NCI-H2171 (cell line): ENCODE data around the gene PHC2.

Experiments
- DNase-seq: peaks from one replicate; lab custom pipeline; 2025; lab: John Stamatoyannopoulos, UW

Gene PHC2

DNA sequence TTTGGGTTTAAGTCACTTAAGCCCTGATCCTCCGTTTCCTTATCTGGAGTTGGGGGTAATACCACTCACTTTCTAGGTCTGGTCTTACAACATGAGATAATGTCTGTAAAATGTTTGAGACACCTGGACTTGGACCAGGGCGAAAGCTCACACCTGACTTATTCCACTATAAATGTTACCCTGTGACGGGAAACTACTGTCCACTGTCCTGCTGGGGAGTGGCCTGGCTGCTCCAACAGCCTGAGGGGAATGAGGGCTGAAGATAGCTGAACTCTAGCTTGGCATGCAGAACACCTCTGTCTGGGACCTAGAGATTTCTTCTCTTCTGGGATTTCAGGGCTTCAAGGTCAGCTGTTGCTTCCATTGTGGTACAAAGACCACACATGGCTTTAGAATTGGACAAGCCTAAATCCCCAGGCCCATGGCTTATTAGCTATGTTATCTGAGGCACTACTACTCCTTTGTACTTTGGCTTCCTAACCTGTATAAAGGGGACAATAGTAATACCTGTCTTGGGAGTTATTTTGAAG is 100.5 kb downstream of the PHC2 start:
- no peak for DNase-seq

DNA sequence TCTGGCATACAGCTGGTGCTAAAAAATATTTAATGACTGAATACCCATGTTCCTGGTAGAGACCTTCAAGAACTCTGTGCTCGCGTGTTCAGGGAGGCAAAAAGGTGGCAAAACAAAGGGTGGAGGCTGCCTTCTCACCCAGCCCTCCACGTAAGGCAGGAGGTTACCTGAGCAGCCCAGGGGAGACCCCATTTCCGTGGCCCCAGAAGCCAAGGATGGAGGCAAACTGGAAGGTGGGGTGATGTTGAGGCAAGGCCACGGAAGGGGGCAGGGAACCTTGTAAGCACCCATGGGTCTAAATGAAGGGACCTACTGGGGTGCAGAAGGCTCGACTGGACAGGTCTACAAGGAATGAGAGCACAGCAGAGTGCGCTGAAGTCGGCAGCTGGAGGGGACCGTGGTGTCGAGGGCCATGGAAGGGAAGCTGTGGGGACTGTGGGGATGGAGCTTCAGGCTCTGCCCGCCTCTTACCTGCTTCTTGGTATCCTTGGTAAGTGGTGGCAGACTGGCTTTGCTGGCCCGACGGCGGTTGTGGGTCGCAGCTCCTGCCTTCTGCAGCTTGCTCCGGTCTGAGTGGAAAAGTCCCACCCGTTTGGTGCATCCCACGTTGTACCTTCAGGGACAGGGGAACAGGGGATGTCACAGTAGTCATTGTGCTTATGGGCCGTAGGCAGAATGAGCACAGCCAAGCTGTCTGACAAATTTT is 101.1 kb downstream of the PHC2 start:
- no peak for DNase-seq

DNA sequence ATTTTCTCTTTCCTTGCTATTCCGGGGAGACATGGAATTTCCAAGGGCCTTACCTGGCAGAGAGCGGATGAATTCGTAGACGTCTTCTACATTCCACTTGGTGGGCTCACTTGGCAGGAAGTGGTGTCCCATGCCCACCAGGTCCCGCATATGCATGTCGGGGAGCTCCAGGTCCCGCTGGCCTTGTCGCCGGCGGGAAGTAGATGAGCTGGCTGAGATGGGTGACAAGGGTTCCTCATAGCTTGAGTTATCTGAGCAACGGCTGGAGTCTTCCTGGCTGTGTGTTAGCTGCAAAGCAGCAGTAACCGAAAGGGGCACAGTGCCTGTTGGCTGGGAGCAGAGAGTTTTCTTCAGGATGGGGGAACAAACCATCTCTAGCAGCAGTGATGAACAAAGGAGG is 102.1 kb downstream of the PHC2 start:
- no peak for DNase-seq

DNA sequence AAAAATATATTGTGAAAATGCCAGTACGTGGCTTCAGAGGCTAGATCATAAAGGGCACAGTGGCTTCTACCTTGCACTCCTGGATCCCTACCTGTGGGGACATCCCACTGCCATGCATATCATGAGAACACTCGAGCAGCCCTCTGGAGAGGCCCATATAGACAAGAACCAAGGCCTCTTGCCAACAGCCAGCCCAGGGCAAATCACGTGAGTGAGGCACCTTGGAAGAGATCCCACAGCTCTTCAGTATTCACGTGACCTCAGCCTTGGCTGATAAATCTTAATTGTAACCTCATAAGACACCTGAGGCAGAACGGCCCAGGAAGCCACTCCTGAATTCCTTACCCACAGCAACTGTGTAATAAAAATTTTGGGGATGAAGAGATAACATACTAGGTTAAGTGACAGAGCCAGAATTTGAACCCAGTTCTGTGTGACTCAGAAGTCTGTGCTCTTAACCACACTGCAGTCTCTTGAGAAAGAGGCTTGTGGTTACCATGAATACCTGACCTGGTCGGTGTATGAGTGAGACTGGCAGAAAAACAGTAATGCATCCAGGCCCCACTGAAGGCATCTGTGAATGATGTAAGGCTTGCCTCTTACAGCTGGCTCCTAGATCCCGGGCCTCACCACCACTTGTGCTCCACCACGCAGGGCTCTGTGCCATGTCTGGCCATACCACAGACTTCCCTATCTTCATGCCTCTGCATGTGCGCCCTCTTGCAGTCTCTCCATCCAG is 103.1 kb downstream of the PHC2 start:
- DNase-seq, result no peak

DNA sequence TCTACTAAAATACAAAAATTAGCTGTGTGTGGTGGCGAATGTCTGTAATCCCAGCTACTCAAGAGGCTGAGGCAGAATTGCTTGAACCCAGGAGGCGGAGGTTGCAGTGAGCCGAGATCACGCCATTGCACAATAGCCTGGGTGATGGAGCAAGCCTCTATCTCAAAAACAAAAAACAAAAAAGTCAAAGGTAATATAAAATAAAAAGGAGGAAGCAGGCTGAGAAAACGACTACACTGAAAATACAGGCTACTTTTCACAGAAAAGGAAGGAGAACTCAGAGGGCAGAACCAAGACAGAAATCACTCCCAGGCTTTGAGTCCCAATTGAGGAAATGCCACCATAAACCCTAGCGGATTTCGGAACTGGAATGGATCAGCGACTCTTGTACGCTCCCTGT is 104.1 kb downstream of the PHC2 start:
- DNase-seq, result no peak

DNA sequence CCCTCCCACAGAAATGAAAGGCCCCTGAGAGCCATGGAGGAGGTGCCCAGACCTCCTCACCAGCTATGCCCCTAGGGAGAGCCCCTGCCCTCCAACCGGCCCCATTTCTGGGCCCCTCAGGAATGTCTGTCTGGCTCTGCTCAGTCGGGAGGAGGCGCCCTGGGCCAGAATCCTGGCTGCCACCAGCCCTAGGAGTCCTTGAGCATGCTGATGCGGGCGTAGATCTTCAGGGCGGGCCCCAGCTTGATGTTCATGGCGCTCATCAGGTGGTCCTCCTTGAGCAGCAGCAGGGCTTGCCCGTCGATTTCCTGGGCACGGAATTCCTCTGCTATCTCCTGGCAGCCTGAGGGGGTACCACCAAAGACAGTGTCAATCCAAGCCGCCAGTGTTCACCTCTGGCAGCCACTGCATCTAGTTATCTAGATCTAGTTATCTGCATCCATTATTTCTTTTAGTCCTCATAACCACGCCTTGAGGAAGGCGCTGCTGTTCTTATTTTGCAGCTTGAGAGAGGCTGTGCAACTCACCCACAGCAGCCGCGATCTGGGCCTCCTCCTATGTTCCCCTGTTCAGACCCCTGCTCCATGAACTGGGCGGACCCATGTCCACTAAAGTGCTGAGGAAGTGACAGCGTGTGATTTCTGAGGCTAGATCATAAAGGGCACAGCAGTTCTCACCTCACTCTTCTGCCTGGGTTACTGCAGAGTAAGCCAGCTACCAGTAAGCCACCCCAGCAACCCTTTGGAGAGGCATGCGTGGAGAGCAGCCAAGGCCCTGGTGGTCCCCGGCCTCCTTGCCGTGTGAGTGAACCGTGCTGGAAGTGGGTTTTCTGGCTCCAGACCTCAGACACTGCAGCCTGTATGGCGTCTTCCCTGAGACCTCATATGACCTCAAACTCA is 106.0 kb downstream of the PHC2 start:
- DNase-seq, result no peak

DNA sequence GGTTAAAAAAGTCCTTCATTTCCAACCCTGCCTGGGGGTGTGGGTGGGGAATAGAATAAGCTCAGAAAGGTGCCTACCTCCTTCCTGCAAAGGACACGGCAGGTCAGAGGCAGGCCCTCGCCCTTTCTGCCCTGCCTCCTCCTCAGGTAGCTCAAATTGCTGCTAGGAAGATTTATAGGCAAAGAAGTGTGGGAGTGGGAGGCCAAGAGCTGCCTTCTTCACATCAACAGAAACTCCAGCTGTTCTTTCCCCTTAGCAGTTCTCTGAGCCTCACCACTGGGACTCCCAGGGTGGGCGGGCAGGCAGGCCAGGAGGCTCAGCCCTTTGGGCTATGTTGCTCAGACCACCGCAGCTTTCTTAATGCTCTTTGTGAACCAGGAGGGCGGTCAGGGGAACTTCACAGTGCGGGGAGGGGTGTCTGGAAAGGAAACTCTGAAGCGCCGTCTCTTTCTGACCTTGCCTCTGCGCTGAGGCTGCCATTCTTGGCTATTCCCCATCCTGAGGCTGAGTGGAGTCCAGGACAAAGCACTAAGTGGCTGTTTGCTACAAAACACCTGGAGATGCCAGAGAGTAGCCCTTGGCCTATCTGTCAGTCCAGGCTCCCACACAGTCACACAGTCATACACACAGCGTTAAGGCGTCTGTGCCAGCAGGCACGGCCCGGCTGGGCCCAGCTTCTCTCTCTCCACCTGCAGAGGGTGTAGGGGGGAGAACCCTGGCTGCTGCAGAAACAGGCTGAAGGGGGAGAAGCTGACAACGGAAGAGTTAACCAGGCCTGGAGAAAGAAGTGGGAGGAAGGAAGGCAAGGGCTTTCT is 107.0 kb downstream of the PHC2 start:
- DNase-seq, result no peak

DNA sequence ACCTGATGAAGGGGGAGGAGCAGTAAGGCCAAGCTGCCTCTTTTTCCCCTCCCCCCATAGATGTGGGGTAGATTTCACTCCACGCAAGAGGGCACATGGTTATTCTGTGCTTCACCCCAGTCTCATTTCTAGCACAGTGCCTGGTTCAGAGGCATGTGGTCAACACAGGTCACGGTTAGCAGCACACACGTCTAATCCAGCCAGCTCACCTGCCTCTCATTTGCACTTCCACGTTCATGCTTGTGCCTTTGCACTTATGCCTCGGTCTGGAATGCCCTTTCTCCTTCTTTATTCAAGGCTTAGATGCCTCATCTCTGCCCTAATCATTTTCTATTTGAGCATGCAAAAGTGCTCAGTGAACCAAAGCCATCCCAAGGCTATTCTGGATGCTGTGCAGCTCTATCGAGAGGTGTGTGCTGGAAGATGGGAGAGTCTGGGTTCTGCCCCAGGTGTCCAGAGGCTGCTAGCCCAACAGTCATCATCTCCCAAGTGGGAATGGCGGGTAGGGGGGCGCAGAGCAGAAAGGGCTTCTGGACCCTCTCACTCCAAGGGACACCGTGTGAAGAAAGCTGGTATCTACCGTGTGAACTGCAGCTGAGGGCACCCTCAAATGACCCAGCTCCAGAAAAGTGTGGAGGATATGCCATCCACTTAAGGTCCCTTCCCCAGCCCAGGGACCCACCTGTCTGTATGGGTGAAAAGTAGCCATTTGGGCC is 107.9 kb downstream of the PHC2 start:
- DNase-seq, result no peak

DNA sequence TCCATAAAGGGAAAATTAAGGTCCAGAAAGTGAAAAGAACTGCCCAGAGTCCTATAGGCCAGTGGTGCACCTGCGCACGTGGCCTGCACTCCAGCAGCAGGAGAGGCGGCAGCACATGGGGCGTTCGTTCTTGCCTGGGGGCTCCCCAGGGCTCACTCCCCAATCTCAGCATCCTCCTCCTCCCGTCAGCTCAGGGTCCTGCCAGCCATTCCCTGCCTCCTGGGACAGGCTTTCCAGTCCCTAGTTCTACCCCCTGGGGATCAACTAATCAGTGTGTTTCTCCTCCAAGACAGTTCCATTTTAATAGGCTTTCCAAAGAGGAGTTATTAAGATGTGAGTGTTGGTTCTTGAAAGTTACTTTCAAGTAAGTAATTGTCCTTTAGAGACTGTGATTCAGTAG is 108.8 kb downstream of the PHC2 start:
- DNase-seq, result no peak

DNA sequence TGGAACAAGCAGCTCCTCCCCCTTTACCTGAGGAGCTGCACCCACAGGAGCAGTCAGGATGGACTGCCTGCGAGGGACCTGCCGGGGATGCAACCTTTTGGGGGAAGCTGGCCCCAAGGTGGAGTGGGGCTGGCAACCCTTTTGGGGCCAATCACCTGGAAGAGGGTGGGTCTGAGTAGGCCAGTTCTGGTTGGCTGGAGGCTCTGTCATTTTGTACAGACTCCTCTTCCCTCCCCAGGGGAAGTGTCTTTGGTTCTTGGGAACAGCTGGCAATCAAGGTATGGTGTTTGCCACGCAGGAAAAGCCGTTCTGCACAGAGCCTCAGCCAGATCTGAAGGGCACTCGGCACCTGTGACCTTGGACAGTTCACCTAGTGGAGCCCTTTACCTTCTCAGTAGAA is 109.7 kb downstream of the PHC2 start:
- no peak for DNase-seq

DNA sequence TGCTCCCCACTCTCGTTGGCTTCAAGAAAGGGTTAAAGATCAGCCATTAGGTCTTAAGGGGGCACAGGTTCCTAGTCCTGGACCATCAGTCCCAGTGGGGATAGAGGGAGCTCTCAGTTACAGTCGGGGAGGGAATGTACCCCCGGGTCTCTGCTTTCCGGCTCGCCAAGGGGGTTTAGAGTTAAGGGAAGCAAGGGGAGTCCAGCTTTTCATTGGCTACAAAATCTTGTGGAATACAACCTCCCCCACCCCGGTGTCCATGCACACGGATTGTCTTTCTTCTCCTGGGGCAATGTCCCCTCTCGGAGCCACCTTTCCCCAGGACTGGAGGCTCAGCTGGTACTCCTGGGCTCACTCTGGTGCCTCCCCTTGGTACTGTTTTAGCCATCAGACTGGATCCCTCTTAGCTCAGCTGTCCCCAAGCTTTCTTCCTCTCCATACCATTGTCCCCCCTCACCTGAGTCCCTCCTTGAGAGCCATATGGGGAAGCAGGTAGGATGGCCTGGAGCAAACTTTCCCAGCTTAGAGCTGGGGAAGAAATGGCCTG is 110.2 kb downstream of the PHC2 start, which contains the start of gene A3GALT2:
Gene A3GALT2 (minus strand): TSS at position 480 of the 547 bp plus-strand sequence. CDS start 0 bp downstream, at position 480.
- no peak for DNase-seq

DNA sequence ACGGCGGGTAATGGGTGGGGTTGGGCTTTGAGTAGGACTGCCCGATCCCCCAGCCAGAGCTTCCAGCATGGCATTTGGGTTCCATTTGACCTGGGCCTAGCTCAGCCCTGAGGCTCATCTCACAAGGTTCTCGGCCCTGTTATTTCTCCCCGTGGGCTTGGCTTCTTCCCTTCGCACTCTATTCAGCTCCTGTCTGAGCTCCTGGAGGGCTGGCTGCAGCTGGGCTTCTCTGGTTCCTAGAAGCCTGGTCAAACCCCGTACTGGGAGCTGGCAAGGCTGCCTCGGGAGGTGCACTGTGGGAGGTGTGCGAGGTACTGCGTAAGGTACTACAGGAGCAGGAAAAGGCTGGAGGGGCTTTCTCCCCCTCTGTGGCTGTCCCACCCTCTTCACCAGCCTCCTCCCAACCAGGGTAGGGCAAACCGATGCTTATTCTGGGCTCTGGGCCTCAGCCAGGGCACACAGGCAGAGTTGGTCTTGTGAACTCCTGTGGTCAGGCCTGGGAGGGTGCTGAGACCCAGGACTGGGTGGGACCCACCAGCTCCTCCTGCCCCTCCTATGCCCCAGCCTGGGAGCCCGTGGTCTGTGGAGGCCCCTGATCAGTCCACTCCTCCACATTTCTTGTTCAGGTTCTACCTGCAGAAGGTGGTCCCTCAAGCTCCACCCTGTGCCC is 110.8 kb downstream of the PHC2 start:
- no peak for DNase-seq

DNA sequence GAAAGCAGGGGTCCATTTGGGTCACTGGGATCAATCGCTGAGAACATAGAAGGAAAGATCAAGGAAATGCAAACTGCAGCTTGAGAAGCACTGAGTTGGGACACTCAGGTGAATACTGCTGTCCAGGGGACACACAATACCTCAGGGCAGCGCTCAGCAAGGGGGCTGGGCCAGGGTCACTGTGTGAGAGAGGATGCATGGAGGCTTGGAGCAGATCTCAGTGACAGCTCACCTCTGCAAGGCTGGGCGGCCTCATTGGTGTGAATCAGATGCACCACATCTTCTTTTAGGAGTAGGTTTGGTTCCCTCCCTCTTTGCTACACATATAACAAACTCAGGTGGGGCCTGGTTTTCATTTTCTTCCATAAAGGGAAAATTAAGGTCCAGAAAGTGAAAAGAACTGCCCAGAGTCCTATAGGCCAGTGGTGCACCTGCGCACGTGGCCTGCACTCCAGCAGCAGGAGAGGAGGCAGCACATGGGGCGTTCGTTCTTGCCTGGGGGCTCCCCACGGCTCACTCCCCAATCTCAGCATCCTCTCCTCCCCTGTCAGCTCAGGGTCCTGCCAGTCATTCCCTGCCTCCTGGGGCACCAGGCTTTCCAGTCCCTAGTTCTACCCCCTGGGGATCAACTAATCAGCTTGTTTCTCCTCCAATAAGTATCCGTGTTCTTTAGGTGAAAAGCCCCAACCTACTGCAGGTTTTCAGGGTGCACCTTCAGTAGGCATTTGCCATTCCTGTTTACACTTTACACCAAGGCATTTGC is 111.5 kb downstream of the PHC2 start:
- no peak for DNase-seq

DNA sequence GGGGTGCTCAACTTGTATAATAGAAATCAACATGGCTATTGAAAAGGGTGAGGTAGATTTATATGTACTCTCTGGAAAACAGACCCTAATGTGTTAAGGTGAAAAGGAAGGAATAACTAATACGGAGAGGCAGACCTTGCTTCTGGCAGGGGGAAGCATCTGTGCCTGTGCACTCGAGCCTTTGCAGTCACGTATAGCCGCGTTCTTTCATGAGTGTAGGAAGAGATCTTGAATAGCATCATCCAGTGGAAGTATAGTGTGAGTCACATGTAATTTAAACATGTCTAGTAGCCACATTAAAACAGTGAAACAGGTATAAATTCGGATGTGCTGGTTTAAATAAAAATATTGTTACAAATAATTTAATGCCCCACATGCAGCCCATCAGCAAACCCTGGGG is 112.9 kb downstream of the PHC2 start:
- no peak for DNase-seq

DNA sequence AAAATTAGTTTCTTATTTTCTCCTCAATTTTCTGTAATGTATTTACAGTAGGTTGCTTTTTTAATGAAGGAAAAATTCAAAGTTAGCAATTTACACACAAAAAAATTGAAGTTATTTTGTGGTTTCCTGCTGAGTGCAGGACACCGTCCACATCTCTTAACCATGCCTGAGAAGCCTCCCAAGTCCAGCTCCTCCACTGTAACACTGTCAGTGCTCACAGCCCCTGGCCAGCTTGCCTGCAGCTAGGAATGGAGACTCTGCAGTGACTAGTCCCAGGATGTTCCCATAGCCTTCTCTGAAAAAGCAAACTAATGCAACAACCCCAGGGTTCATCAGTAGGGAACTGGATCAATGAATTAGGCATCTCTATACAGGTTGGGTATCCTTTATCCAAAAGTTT is 113.5 kb downstream of the PHC2 start:
- no peak for DNase-seq

DNA sequence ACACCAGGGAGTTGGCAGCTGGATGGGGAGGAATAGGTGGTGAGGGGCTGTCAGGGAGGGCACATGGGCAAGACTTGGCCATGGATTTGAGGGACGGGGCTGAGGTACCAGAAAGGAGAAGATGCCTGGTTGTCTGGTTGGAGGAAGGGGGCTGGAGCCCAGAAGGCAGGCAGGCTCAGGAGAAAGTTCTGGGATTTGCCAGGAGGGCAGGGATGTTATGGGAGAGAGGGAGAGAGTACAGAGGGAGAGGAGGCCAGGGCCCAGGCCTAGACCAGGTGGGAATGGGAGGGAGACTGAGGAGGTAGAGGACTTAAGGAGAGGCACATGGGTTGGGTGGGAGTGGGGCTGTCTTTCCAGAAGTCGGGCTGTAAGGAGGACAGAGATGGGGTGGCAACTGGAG is 114.3 kb downstream of the PHC2 start:
- DNase-seq, result no peak

DNA sequence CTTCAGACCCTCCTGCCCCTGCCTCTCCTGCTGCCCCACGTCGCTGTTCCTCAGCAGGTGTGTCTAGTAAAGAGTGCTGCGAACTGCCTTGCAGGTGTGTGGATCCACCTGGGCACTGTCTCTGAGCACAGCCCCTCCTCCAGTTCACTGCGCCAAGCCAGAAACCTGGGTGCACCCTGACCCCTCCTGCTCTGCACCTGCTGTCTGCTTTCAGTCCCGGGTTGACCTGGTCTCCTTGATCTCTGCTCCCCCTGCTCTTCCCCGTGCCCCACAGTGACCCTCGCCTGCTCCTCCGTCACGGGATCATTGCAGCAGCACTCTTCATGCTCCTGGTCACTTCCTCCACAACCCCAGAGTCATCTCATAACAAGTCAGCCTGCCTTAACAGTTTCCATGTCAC is 116.5 kb downstream of the PHC2 start:
- no peak for DNase-seq

DNA sequence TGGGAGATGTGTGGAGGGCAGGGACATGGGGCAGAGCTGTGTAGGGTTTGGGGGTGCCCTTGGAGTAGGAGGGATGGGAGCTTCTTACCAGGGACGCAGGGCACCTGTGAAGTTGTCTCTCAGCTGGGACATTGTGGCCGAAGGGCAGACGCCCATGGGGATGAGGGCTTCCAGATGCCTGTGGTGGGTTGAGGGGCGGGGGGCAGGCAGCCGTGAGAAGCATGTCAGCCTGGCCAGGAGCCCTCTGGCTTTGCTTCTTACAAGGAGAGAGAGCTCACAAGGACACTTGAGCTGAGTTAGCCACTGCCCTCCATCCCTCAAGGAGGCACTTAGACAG is 118.5 kb downstream of the PHC2 start:
- DNase-seq, result no peak

DNA sequence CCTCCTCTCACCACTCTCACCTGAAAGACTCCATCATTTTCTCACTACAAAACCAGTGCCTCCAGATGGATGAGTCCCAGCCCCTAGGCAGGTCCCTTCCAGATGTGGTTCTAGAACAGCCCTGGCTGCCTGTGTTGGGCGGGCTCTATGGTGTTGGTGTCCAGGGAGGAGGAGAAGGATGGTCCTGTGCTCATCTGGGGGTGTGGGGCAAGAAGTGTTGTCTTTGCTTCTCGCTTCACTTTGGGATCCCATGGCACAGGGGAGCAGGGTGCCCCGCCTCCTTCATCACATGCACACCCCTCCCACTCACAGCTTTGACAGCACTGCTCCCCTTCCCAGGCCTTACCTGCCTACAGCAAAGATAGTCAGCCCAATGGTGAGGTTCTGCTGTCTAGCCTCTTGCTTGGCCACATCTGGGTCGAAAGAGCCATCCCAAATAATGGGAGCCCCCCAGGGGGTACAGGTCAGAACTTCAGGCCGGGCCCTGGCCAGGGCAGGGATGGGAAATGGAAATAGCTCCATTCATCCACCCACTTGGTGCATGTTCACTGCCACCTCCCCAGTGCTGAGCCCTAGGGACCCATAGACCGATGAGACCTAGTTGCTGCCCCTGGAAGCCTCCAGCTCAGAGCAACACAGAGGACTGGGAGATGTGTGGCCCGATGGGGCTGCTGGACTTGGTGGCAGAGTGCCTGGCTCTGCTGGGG is 119.0 kb downstream of the PHC2 start:
- DNase-seq, result no peak
